ENCODE data around the gene RPL22.

GRCh38 chr1:6244401-6245049 lies 45.1 kb upstream of the RPL22 start:
- TF ChIP-seq CTCF (IDR thresholded peaks at IDR 0.05 in 8 of 11, conservative IDR thresholded peaks at IDR 0.05 in 3 of 11) = no peak
- TF ChIP-seq POLR2A (IDR thresholded peaks at IDR 0.05) = no peak

Data from spleen (tissue), 7 donors.